OCI-LY7 (cell line): ENCODE data around the gene USP46. TPM values are rescaled to one million over a fixed set of nuclear protein-coding genes. Genes with fewer than 3 reads are reported as not detected.

Experiments
- BruUV-seq: library from RNA; stranded (reverse); fragments of 400-500 nt; replicated peaks from 2 replicates; lab custom pipeline; 2021; lab: Mats Ljungman, UMichigan
- CTCF ChIA-PET: fragments of 300-600 bp; sonication (Branson Sonifier 250); formaldehyde crosslinking; loops from one replicate; lab custom pipeline; 2022; ENCODE audit warnings: antibody characterized with exemption; ENCODE audit not compliant: unreplicated experiment; lab: Charles Lee
- POLR2A ChIA-PET: fragments of 300-600 bp; sonication (Branson Sonifier 250); formaldehyde crosslinking; loops from one replicate; lab custom pipeline; 2022; ENCODE audit warnings: antibody characterized with exemption; lab: Charles Lee
- DNase-seq: peaks from one replicate; pipeline ENCODE4 v3.0.0-alpha.2; 2015; ENCODE audit warnings: low spot score
- H2AFZ ChIP-seq: fragments of 200-600 bp; sonication (generic), shearing (Covaris generic); 2 replicates; pipeline ENCODE4 v1.6.1; 2014; ENCODE audit warnings: mild to moderate bottlenecking, antibody characterized with exemption, low read length, moderate library complexity
- H3K27ac ChIP-seq: fragments of 200-600 bp; sonication (generic); 2 replicates; pipeline ENCODE4 v1.5.1; 2014; ENCODE audit warnings: mixed run types, low read depth, mild to moderate bottlenecking, moderate library complexity, low read length, inconsistent platforms; ENCODE audit not compliant: poor library complexity, severe bottlenecking
- H3K36me3 ChIP-seq: fragments of 200-600 bp; sonication (generic); 2 replicates; pipeline ENCODE4 v1.6.1; 2014; ENCODE audit warnings: mild to moderate bottlenecking, antibody characterized with exemption, low read length, moderate library complexity, mixed read lengths; ENCODE audit not compliant: insufficient read depth
- H3K4me1 ChIP-seq: fragments of 200-600 bp; sonication (generic); 2 replicates; pipeline ENCODE4 v1.5.1; 2014; ENCODE audit warnings: mild to moderate bottlenecking, low read length; ENCODE audit not compliant: insufficient read depth, poor library complexity, severe bottlenecking
- H3K4me2 ChIP-seq: fragments of 200-600 bp; sonication (generic); 2 replicates; pipeline ENCODE4 v1.6.1; 2014; ENCODE audit warnings: mild to moderate bottlenecking, low read length
- H3K4me3 ChIP-seq: fragments of 200-600 bp; sonication (generic); 2 replicates; pipeline ENCODE4 v1.5.1; 2014; ENCODE audit warnings: mild to moderate bottlenecking, low read depth, low read length; ENCODE audit not compliant: poor library complexity, severe bottlenecking
- H3K79me2 ChIP-seq: fragments of 200-600 bp; sonication (generic); 2 replicates; pipeline ENCODE4 v1.6.1; 2016; ENCODE audit warnings: low read depth, mild to moderate bottlenecking, low read length, moderate library complexity, mixed read lengths; ENCODE audit not compliant: insufficient read depth
- H3K9me2 ChIP-seq: fragments of 200-600 bp; sonication (generic); 2 replicates; pipeline ENCODE4 v1.6.1; 2016; ENCODE audit warnings: mild to moderate bottlenecking, low read length, mixed read lengths; ENCODE audit not compliant: insufficient read depth
- H3K9me3 ChIP-seq: fragments of 200-600 bp; sonication (generic); 2 replicates; pipeline ENCODE4 v1.6.1; 2014; ENCODE audit warnings: mild to moderate bottlenecking, mixed run types, low read length, mixed read lengths
- H4K20me1 ChIP-seq: fragments of 200-600 bp; sonication (generic); 2 replicates; pipeline ENCODE4 v1.6.1; 2014; ENCODE audit warnings: mild to moderate bottlenecking, antibody characterized with exemption, low read length, moderate library complexity, mixed read lengths; ENCODE audit not compliant: insufficient read depth
- CTCF ChIP-seq: fragments of 200-600 bp; sonication (generic); conservative IDR thresholded peaks from 2 replicates; pipeline ENCODE4 v1.5.1; 2014; ENCODE audit warnings: mild to moderate bottlenecking, antibody characterized with exemption, low read length, moderate library complexity, mixed read lengths
- EZH2phosphoT487 ChIP-seq: fragments of 200-600 bp; sonication (generic); IDR thresholded peaks from 2 replicates; pipeline ENCODE4 v1.6.1; 2018; ENCODE audit warnings: low read depth, borderline replicate concordance, mild to moderate bottlenecking, mixed run types, antibody characterized with exemption, low read length, moderate library complexity, mixed read lengths
- intact Hi-C: fragments of 100-400 bp; cut with micrococcal nuclease; formaldehyde crosslinking; loops from one replicate; pipeline ENCODE4 v1.10.0; 2022; ENCODE audit not compliant: unreplicated experiment
- total RNA-seq, 2 experiments: library from RNA; depleted of rRNA in 1 of 2; stranded (reverse); fragments of >200 nt in 1 of 2; shearing (Covaris generic) in 1 of 2; gene quantifications; 2 replicates each; pipeline ENCODE4 v1.2.3, GENCODE V29; 2014 to 2022

The USP46 gene
- total RNA-seq, 2 experiments from 2014 or later = 5.4 to 15.8 TPM

- POLR2A ChIA-PET = interaction anchor here (0.6 kb wide), 1 partner anchor 398 kb away, joined by 5 read pairs; no protein-coding TSS in a partner anchor
- CTCF ChIA-PET = no interaction called here
Measured at GRCh38 chr4:52588097-52588496, 71.0 kb downstream of the USP46 start.

GRCh38 chr4:52586069-52586468, 73.0 kb downstream of the USP46 start:
- no peak overlapping the region for H2AFZ ChIP-seq
- POLR2A ChIA-PET = no interaction called here
- TF ChIP-seq EZH2phosphoT487 (no peak), CTCF (no peak)
- no peaks in the 10 kb centered on the region for H3K79me2 ChIP-seq
- CTCF ChIA-PET = no interaction called here
- no TSS peak for BruUV-seq
- no peaks in the 10 kb centered on the region for H4K20me1 ChIP-seq
- intact Hi-C loops = no loop called here
- no peak for DNase-seq
- no peak overlapping the region for H3K4me3 ChIP-seq
- H3K4me2 ChIP-seq = no peak overlapping the region
- H3K9me3 ChIP-seq = no peaks in the 10 kb centered on the region
- no peaks in the 10 kb centered on the region for H3K4me1 ChIP-seq
- no peaks in the 10 kb centered on the region for H3K36me3 ChIP-seq
- no peak overlapping the region for H3K27ac ChIP-seq
- H3K9me2 ChIP-seq = no peaks in the 10 kb centered on the region

More at GRCh38 chr4:52588097-52588496, 71.0 kb downstream of the USP46 start:
- H3K9me3 ChIP-seq = no peaks in the 10 kb centered on the region
- no peaks in the 10 kb centered on the region for H3K36me3 ChIP-seq
- intact Hi-C loops = no loop called here
- H4K20me1 ChIP-seq = no peaks in the 10 kb centered on the region
- H3K27ac ChIP-seq = no peak overlapping the region
- no peaks in the 10 kb centered on the region for H3K9me2 ChIP-seq
- no TSS peak for BruUV-seq
- DNase-seq = peak; percentile 17
- no peak overlapping the region for H3K4me3 ChIP-seq
- H3K4me1 ChIP-seq = no peaks in the 10 kb centered on the region
- H2AFZ ChIP-seq = no peak overlapping the region
- no peaks in the 10 kb centered on the region for H3K79me2 ChIP-seq
- TF ChIP-seq CTCF = peak; percentile 73
- TF ChIP-seq EZH2phosphoT487 = no peak
- no peak overlapping the region for H3K4me2 ChIP-seq

GRCh38 chr4:52585379-52585778, 73.7 kb downstream of the USP46 start:
- no peaks in the 10 kb centered on the region for H3K9me2 ChIP-seq
- TF ChIP-seq CTCF = no peak
- no peak overlapping the region for H3K27ac ChIP-seq
- no peak overlapping the region for H2AFZ ChIP-seq
- no peak overlapping the region for H3K4me3 ChIP-seq
- H4K20me1 ChIP-seq = no peaks in the 10 kb centered on the region
- H3K79me2 ChIP-seq = no peaks in the 10 kb centered on the region
- H3K4me1 ChIP-seq = no peaks in the 10 kb centered on the region
- no peak overlapping the region for H3K4me2 ChIP-seq
- H3K36me3 ChIP-seq = no peaks in the 10 kb centered on the region
- CTCF ChIA-PET = no interaction called here
- no peak for DNase-seq
- intact Hi-C loops = no loop called here
- POLR2A ChIA-PET = no interaction called here
- no TSS peak for BruUV-seq
- H3K9me3 ChIP-seq = no peaks in the 10 kb centered on the region
